GM18951 (cell line): Measurements from ENCODE around the gene CNTNAP1.
"Not testable (repeated sequence)": the region's sequence is repeated elsewhere in the genome, so short reads cannot be mapped to it uniquely, and the experiment has no call there.

Experiments used
- POLR2A ChIP-seq: IDR thresholded peaks from 4 replicates; pipeline ENCODE4 v1.6.1; 2011; ENCODE audit warnings: mild to moderate bottlenecking; ENCODE audit not compliant: insufficient read length, insufficient read depth; ENCODE audit errors: extremely low read depth
- in situ Hi-C: fragments of 300-500 bp; cut with MboI; formaldehyde crosslinking; loops from one replicate; pipeline ENCODE4 v1.12.0; 2022; ENCODE audit warnings: low sequenced_read_pairs, mixed read lengths, inconsistent platforms; ENCODE audit not compliant: unreplicated experiment

The CNTNAP1 gene

GRCh38 chr17:42700586-42701289, 18.4 kb downstream of the CNTNAP1 start:
- in situ Hi-C loops, result no loop called here
- TF ChIP-seq POLR2A, result no peak

GRCh38 chr17:42702446-42702845, 20.1 kb downstream of the CNTNAP1 start:
- in situ Hi-C loops, result no loop called here
- no peak for TF ChIP-seq POLR2A

- in situ Hi-C loops, result no loop called here
- TF ChIP-seq POLR2A, result no peak
Observed at GRCh38 chr17:42704490-42704836, 22.1 kb downstream of the CNTNAP1 start.

- in situ Hi-C loops, result no loop called here
- no peak for TF ChIP-seq POLR2A
Observed at GRCh38 chr17:42704837-42705494, 22.6 kb downstream of the CNTNAP1 start.

- in situ Hi-C loops, result no loop called here
- TF ChIP-seq POLR2A, result no peak
Observed at GRCh38 chr17:42706732-42707131, 24.4 kb downstream of the CNTNAP1 start.

- in situ Hi-C loops, result no loop called here
- TF ChIP-seq POLR2A, result no peak
Observed at GRCh38 chr17:42708588-42708987, 26.3 kb downstream of the CNTNAP1 start.

DNA sequence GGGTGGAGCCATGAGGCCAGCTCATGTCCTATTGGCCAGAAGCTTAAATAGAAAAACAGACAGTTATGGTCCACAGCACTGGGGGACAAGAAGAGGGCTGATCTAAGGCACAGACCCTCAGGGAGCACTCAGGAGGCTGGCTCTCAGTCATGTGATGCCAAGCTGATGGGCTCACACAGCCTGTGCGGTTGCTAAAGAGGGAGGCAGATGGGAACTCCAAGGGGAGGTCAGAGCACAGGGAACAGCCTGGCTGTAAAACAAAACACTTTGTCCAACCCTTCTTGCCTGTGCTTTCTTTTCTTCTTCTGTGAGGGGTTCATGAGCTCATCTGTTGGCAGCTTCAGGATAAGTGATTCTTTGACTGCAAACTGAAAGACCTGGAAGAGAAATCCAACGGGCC, 27.2 kb downstream of the CNTNAP1 start:
- in situ Hi-C loops, result no loop called here
- no peak for TF ChIP-seq POLR2A

DNA sequence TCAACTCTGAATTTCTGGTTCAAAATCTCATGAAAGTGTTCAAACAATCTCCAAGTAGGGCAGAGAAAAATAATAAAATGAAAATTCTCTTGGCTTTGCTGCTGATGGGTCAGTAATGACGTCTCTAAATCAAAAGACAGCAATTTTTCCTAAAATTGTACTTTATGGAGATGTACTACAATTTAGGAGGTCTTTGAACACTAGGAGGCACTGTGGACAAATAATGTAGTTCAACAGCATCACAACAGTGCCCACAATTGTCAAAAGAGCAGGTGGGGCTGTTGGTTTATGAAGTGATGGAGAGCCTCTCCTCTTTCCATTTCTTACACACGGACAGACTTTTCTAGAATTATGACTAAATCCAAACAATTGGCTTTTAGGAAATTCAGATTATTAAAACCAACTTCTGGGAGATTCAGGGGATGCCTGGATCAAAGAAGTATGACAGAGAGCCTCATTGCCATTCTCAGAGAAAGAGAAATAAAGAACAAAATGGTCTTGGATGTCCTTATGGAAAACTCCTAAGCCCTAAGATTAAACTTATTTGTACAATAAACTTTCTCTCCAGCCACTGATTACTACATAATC, 38.8 kb downstream of the CNTNAP1 start:
- in situ Hi-C loops, result no loop called here
- no peak for TF ChIP-seq POLR2A

DNA sequence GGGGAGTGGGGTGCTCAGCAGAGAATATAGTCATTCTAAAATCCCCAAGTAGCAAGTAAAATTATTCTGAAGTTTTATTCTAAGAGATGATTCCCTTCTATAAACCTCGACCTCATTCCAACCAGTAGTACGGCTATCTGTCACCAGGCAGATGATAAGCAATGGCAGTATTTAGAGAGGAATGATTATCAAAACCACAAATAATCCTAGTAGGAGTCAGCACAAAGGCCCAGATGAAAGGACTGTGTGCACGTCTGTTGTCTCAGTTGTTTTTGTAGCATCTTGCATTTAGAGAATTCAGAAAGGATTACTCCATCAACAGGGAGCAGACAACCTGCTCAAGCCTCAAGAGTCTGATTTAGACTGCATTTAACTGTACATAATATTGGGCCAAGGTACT, 41.3 kb downstream of the CNTNAP1 start:
- in situ Hi-C loops, result no loop called here
- no peak for TF ChIP-seq POLR2A

GRCh38 chr17:42725143-42725542, 42.8 kb downstream of the CNTNAP1 start:
- in situ Hi-C loops, result no loop called here
- TF ChIP-seq POLR2A, result no peak

GRCh38 chr17:42740699-42741098, 58.4 kb downstream of the CNTNAP1 start:
- TF ChIP-seq POLR2A, result no peak

GRCh38 chr17:42742916-42743315, 60.6 kb downstream of the CNTNAP1 start:
- in situ Hi-C loops, result not testable (repeated sequence)

More at GRCh38 chr17:42740699-42741098, 58.4 kb downstream of the CNTNAP1 start:
- in situ Hi-C loops, result no loop called here

- TF ChIP-seq POLR2A, result no peak
- in situ Hi-C loops, result no loop called here
Observed at GRCh38 chr17:42743595-42744282, 61.4 kb downstream of the CNTNAP1 start.
